GM12892 (cell line): ENCODE results near the gene LEAP2. TPM values are rescaled to one million over a fixed set of nuclear protein-coding genes. Genes with fewer than 3 reads are reported as not detected.
A peak's percentile ranks its signal among the peaks of the same experiment; 100 is the strongest.

ENCODE experiments used
- DNase-seq: peaks from one replicate; pipeline ENCODE4 v3.0.0; 2011; ENCODE audit not compliant: insufficient read length
- FAIRE-seq: peaks from 2 replicates; lab custom pipeline; 2011; peaks lifted over from hg19 to GRCh38; lab: Jason Lieb, UNC
- POLR2A ChIP-seq: IDR thresholded peaks from 2 replicates; pipeline ENCODE4 v1.6.1; 2011; ENCODE audit warnings: low read depth, low read length, control low read depth
- POLR2AphosphoS5 ChIP-seq: IDR thresholded peaks from 2 replicates; pipeline ENCODE4 v1.6.1; 2011; ENCODE audit warnings: low read depth, low read length, control low read depth
- TAF1 ChIP-seq: IDR thresholded peaks from 2 replicates; pipeline ENCODE4 v1.6.1; 2011; ENCODE audit warnings: low read depth, mild to moderate bottlenecking, control low read depth, low read length, borderline replicate concordance
- polyA plus RNA-seq: library from polyadenylated mRNA; unstranded; fragments of >200 nt; gene quantifications from one replicate; pipeline ENCODE4 v1.2.1, GENCODE V29; 2012; ENCODE audit warnings: missing spikeins, inconsistent platforms; ENCODE audit not compliant: missing spikeins

The LEAP2 gene
- 2.1 TPM for polyA plus RNA-seq

DNA sequence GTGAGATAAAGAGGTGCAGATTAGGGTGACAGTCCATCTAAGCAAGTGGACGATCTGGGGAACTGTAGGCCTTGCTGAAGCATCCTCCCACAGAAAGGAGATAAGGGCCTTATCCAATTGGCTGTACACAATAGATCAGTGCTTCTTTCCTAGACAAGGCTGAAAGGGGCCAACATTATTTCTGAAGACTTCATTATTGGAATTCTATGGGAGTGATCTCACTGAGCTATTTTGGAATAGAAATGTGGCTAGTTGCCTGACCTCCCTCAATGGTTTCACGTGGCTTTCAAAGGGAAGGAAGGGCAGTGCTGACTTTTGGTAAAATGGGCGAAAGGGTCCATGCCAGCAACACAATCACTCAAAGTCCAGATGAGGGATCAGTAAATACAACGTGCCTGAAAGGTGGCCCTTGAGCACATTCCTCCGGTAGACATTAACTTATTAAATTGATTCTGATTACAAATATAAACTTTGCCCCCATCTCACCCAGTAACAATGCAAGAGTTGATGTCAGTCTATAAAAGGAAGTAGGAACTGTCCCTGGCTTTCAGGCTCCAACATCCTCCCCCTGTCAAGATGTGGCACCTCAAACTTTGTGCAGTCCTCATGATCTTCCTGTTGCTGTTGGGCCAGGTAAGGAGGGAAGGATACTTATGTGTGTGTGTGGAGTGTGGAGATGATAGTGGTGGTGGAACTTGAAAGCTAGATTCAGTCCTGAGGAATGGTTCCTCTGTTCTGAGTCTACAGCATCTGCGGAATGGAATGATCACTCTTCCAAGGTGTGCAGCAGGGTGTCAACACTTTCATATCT is at the start of gene LEAP2:
TSS of gene LEAP2 (plus strand) at position 550 of the 811 bp plus-strand sequence. CDS start at position 577, 27 bp downstream.
- FAIRE-seq (no peak), DNase-seq (no peak)
- TF ChIP-seq POLR2AphosphoS5 (no peak; the same call in 1 of the 2 replicates), TAF1 (no peak), POLR2A (0 out of 2 replicates have a peak, but pooled peaks have one; percentile 11)

DNA sequence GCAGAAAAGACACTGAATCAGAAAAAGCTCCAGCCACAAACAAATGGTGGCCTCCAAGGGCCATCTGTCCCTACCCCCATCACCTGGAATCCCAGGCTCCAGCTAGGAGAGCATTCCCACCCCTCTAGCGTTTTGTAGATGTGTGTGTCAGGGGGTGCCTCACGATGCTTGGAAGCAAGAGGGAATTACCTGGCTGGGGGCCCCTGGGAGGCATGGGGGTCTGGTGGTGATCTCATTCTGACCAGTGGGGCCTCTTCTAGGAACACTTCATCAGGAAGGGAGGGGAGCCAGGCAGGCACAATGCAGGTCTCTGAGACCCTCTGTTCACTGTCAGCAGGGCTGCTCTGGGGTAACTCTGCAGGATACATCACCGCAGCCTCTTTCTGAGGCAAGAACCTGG is 49.0 kb upstream of the LEAP2 start:
- FAIRE-seq (no peak), DNase-seq (no peak)
- TF ChIP-seq TAF1, result no peak
- TF ChIP-seq POLR2A, result no peak
- TF ChIP-seq POLR2AphosphoS5, result no peak

- no peak for DNase-seq
- TF ChIP-seq TAF1, result no peak
- no peak for TF ChIP-seq POLR2AphosphoS5
- no peak for TF ChIP-seq POLR2A
- no peak for FAIRE-seq
These were observed 48.2 kb upstream of the LEAP2 start for GRCh38 chr5:132825033-132825833.

DNA sequence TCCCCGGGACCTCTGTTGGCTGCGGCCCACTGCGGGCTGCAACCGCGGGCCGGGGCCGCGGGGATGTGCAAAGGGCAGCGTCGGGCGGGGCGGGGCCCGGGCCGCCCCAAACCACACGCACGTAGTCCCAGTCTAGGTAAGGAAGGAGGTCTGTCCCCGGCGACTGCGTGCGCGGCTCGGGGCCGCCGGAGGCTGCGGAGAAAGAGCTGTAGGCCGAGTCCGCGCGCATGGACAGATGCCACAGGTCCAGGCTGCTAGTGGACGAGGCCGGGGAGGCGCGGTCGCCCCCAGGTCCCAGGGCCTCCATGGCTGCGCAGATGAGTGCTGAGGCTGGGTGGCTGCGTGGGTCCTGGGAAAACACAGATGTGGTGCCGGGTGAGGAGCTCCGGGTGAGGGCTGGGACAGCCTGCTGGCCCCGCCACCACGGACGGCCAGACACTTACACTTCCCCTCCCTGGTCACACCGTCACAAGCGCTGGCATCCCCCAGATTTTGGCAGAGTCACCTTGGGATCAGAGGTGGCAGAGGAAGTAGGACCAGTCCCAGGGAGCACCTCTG is 47.6 kb upstream of the LEAP2 start:
- FAIRE-seq (no peak), DNase-seq (no peak)
- no peak for TF ChIP-seq TAF1

GRCh38 chr5:132826424-132827082 is 46.9 kb upstream of the LEAP2 start:
- no peak for DNase-seq
- TF ChIP-seq POLR2A (no peak), POLR2AphosphoS5 (no peak), TAF1 (no peak)
- FAIRE-seq, result no peak

DNA sequence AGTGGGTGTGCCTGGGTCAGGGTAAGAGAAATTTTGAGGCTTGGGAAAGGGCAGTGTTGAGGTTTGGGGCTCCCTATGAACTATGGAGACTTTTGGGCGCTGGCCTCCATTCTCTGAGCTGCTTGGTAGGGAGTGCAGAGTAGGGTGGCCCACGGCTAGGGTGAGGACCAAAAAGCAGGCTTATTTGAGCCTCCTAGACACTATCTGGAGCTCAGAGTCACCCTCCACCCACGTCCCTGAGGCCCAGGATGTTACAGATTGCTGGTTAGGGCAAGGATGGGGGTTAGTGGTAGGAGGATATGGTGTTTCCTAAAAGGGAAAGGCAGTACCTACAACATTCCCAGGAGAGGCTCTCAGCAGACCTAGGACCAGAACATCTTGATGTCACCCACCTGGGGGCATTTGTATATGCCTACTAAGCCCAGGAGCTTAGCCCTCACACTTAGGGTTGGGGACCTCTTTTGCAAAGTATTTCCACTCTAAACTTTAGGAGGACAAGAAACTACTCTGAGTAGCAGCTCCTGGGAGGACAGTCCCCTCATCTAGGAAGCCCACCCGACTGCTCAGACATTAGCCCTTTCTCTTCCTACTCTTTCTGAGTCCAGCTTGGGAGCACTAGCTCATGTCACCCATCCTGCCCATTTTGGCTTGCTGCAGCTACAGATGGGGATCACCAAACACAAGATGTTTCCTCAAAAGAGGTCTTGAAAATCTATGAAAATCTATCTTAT is 45.4 kb upstream of the LEAP2 start:
- FAIRE-seq (no peak), DNase-seq (no peak)
- TF ChIP-seq POLR2AphosphoS5 (no peak), POLR2A (no peak), TAF1 (no peak)

DNA sequence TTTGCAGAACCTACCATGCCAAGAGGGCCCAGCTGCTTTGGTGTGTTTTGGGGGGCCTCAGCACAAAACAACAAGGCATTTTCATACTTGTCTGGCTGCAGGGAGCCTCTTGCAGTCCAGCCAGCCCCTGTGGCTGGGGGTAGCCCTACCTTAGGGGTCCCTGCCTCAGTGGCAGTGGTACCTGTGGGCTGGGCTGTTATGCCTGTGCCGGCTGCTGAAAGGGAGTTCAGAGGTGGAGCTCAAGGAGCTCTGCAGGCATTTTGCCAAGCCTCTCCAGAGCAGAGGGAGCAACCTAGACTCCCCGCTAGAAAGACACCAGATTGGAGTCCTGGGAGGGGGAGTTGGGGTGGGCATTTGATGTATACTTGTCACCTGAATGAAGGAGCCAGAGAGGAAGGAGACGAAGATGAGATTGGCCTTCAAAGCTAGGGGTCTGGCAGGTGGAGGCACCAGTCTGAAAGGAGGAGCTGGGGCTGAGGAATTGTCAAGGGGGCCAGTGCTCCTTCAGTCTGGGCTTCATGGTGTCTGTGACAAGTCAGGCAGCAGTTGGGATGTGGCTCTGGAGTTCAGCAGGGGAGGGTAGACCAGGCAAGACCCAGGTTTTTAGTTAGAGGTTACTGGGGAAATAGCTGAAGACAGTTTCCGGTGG is 44.5 kb upstream of the LEAP2 start:
- TF ChIP-seq POLR2A (no peak), TAF1 (no peak), POLR2AphosphoS5 (no peak)
- DNase-seq (no peak), FAIRE-seq (no peak)

DNA sequence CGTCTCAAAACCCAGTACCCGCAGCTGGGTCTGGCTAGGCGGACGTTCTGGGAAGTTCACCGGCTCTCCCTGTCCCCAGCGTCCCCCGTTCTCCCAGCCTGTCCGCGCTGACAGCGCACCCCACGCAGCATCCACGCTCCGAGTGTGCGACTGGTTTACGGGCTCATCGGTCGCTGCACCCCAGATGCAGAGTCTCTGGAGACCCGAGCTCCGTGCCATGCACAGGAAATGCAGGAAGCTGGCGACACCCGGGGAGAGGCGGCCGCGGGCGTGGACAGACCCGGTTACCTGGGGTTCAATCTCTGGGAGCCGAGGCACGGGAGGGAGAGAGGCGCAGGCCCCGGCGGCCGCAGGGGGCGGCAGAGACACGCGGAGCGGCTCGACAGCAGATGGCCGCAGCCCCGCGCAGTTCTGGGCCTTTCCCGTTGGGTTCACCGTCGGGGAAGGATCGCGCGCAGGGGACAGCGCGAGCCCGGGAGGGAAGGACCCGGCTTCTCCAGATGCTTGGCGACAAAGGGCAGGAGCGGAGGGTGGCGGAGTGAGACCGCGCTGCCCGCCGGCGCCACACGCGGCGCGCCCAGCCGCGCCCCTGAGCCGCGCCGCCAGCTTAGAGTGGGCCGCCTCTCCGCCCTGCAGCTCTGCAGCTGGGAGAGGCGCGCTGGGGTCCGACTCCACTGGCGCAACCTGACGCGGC is 43.6 kb upstream of the LEAP2 start:
- DNase-seq, result peak; percentile 92
- no peak for TF ChIP-seq POLR2A
- no peak for TF ChIP-seq TAF1
- TF ChIP-seq POLR2AphosphoS5, result no peak
- FAIRE-seq, result no peak

- DNase-seq (peak; percentile 76), FAIRE-seq (peak; percentile 80)
- TF ChIP-seq POLR2A (peak; percentile 55; the same call in 1 of the 2 replicates), POLR2AphosphoS5 (no peak)
These were observed 42.9 kb upstream of the LEAP2 start, which contains the start of gene SHROOM1 for GRCh38 chr5:132830436-132831094. TSS of gene SHROOM1 (minus strand) at chr5:132830647. CDS start at chr5:132826140, 4,507 bp downstream.
